ENCODE data around the gene LY86. TPM values are rescaled to one million over a fixed set of nuclear protein-coding genes. Genes with fewer than 3 reads are reported as not detected.

The LY86 gene
- total and polyA plus RNA-seq, 9 of the 15 experiments (the other 6 are each of a cell fraction or from before 2014, with no cell fraction given): 0.08 to 0.20 TPM; not detected in 7

DNA sequence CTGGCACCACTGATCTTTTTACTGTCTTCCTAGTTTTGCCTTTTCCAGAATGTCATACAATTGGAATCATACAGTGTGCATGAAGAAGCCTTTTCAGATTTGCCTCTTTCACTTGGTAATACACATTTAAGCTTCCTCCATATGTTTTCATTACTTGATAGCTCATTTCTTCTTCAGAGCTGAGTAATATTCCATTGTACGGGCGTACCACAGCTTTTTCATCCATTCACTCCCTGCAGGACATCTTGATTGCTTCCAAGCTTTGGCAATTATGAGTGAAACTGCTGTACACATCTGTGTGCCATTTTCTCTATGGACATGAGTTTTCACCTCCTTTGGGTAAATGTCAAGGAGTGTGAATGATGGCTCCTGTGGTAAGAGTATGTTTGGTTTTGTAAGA, 46.2 kb upstream of the LY86 start:
- POLR2A ChIA-PET: no interaction called here
- Histone ChIP-seq H3K9ac (ENCODE audit: insufficient read depth in 1 of 2, low read depth in 2 of 2, low read length in 2 of 2) (no peak overlapping the region), H3K79me2 (ENCODE audit: control insufficient read depth, insufficient read depth, low read length) (no peaks in the 10 kb centered on the region), H3K9me3 (replicated peaks; ENCODE audit: control insufficient read depth, insufficient read depth, low read depth, low read length) (peaks cover 3% of the 10 kb centered on the region; the same call in 1 of the 2 replicates), H3K36me3 (ENCODE audit: control insufficient read depth, insufficient read depth, low read length) (no peaks in the 10 kb centered on the region), H3K4me1 (replicated peaks in 1 of 2; ENCODE audit: control insufficient read depth in 2 of 2, insufficient read depth in 2 of 2, low read length in 2 of 2) (peaks cover 0 to 10% of the 10 kb centered on the region in 2 experiments; a peak in 2 of 5 replicates), H3K9me1 (ENCODE audit: control insufficient read depth, insufficient read depth, low read length) (no peaks in the 10 kb centered on the region), H4K20me1 (replicated peaks; ENCODE audit: control insufficient read depth, insufficient read depth, low read length) (no peaks in the 10 kb centered on the region), H2AFZ (ENCODE audit: low read depth, low read length) (no peak overlapping the region), H3K4me3 (no peak overlapping the region), H3K27me3 (ENCODE audit: control insufficient read depth in 2 of 2, insufficient read depth in 2 of 2, low read length in 2 of 2) (peaks cover 9 to 32% of the 10 kb centered on the region in 2 experiments; a peak in 3 of 5 replicates), H3K4me2 (ENCODE audit: insufficient read depth, low read length) (no peak overlapping the region), H3K27ac (ENCODE audit: extremely low read depth, low read depth, low read length) (no peak overlapping the region)
- WGBS (ENCODE audit: insufficient coverage, low coverage, missing lambda C conversion rate): 2% methylated on average over 2 of the region's 2 CpGs
- ATAC-seq: no peak
- BruUV-seq (replicated peaks): no TSS peak
- FAIRE-seq: no peak
- no peak for TF ChIP-seq HNRNPLL (IDR thresholded peaks at IDR 0.05; ENCODE audit: low read depth, low read length, poor library complexity, severe bottlenecking)
- peak; percentile 95 for TF ChIP-seq ZNF146 (CRISPR knock-in tag; IDR thresholded peaks at IDR 0.05; ENCODE audit: unreplicated experiment)
- TF ChIP-seq RBM25 (IDR thresholded peaks at IDR 0.05; ENCODE audit: low read depth, low read length, severe bottlenecking): peak; percentile 69
- intact Hi-C loops (cut with micrococcal nuclease): loop anchor here (10.0 kb wide), 1 partner anchor 318 kb away; no protein-coding TSS in a partner anchor
- in situ Hi-C loops (cut with MboI): loop anchor here (25.0 kb wide), 2 partner anchors 480 to 1405 kb away; no protein-coding TSS in a partner anchor
- DNase-seq (ENCODE audit: extremely low read depth in 1 of 4, low spot score in 3 of 4): no peak
- CTCF ChIA-PET (ENCODE audit: low intra/inter-chr PET ratio): no interaction called here

DNA sequence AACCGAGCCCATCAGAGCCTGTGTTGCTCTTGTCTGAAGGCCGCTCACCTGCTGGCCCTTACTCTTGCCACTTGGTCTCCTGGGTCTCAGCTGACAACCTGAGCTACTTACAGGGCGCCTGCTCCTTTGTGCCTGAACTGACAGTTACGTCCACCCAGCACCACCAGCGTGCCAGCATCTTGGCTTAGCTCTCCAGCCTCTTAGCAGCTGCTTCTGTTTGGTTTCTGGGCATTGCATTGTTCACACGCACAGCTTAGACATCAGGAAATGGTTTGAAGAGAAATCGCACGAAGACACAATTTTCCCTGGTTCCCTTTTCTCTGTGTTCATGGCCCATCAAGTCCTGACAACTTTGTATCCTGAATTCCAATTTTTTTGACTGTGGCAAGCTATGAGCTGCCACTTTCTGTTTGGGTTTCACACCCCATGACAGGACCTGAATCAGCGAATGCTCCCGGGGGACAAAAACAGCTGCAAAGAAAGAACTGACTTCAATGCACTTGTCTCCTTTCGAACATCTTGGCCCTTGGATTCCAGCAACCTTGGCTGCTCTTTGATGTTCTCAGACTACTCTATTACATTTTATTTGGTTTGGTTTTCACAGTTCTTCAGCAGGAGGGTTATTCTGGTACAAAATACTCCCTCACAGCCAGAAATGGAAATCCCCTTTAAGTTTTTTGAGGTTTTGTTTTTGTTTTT, 45.2 kb upstream of the LY86 start:
- no peak for DNase-seq (ENCODE audit: extremely low read depth in 1 of 4, low spot score in 3 of 4)
- no peaks in the 10 kb centered on the region for H3K9me1 ChIP-seq (ENCODE audit: control insufficient read depth, insufficient read depth, low read length)
- no peak for ATAC-seq
- no peaks in the 10 kb centered on the region for H4K20me1 ChIP-seq (replicated peaks; ENCODE audit: control insufficient read depth, insufficient read depth, low read length)
- peaks cover 3% of the 10 kb centered on the region; the same call in 1 of the 2 replicates for H3K9me3 ChIP-seq (replicated peaks; ENCODE audit: control insufficient read depth, insufficient read depth, low read depth, low read length)
- intact Hi-C loops (cut with micrococcal nuclease) (loop anchor here (10.0 kb wide), 1 partner anchor 319 kb away; no protein-coding TSS in a partner anchor), in situ Hi-C loops (cut with MboI) (loop anchor here (25.0 kb wide), 2 partner anchors 481 to 1406 kb away; no protein-coding TSS in a partner anchor)
- H3K9ac ChIP-seq (ENCODE audit: insufficient read depth in 1 of 2, low read depth in 2 of 2, low read length in 2 of 2): no peak overlapping the region
- no peaks in the 10 kb centered on the region for H3K36me3 ChIP-seq (ENCODE audit: control insufficient read depth, insufficient read depth, low read length)
- ChIA-PET POLR2A (interaction anchor here (0.6 to 0.7 kb wide), 2 partner anchors 216 to 1330 kb away, joined by 3 read pairs; no protein-coding TSS in a partner anchor), CTCF (ENCODE audit: low intra/inter-chr PET ratio) (no interaction called here)
- no peak overlapping the region for H2AFZ ChIP-seq (ENCODE audit: low read depth, low read length)
- no peak overlapping the region for H3K4me2 ChIP-seq (ENCODE audit: insufficient read depth, low read length)
- 3% methylated on average over 11 of the region's 11 CpGs for WGBS (ENCODE audit: insufficient coverage, low coverage, missing lambda C conversion rate)
- BruUV-seq (replicated peaks): no TSS peak
- peak; percentile 6 for FAIRE-seq
- H3K4me3 ChIP-seq: no peak overlapping the region
- peaks cover 9 to 36% of the 10 kb centered on the region in 2 experiments; a peak in 3 of 5 replicates for H3K27me3 ChIP-seq (ENCODE audit: control insufficient read depth in 2 of 2, insufficient read depth in 2 of 2, low read length in 2 of 2)
- no peak overlapping the region for H3K27ac ChIP-seq (ENCODE audit: extremely low read depth, low read depth, low read length)
- no peaks in the 10 kb centered on the region for H3K79me2 ChIP-seq (ENCODE audit: control insufficient read depth, insufficient read depth, low read length)
- peaks cover 0 to 10% of the 10 kb centered on the region in 2 experiments; a peak in 2 of 5 replicates for H3K4me1 ChIP-seq (replicated peaks in 1 of 2; ENCODE audit: control insufficient read depth in 2 of 2, insufficient read depth in 2 of 2, low read length in 2 of 2)
- TF ChIP-seq CHCHD3 (CRISPR knock-in tag; IDR thresholded peaks at IDR 0.05) (no peak), GABPB1 (CRISPR knock-in tag; IDR thresholded peaks at IDR 0.05) (no peak)
- TF ChIP-seq, protein P1, sequence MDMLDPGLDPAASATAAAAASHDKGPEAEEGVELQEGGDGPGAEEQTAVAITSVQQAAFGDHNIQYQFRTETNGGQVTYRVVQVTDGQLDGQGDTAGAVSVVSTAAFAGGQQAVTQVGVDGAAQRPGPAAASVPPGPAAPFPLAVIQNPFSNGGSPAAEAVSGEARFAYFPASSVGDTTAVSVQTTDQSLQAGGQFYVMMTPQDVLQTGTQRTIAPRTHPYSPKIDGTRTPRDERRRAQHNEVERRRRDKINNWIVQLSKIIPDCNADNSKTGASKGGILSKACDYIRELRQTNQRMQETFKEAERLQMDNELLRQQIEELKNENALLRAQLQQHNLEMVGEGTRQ (CRISPR knock-in tag; IDR thresholded peaks at IDR 0.05): no peak
- TF ChIP-seq, protein P2, sequence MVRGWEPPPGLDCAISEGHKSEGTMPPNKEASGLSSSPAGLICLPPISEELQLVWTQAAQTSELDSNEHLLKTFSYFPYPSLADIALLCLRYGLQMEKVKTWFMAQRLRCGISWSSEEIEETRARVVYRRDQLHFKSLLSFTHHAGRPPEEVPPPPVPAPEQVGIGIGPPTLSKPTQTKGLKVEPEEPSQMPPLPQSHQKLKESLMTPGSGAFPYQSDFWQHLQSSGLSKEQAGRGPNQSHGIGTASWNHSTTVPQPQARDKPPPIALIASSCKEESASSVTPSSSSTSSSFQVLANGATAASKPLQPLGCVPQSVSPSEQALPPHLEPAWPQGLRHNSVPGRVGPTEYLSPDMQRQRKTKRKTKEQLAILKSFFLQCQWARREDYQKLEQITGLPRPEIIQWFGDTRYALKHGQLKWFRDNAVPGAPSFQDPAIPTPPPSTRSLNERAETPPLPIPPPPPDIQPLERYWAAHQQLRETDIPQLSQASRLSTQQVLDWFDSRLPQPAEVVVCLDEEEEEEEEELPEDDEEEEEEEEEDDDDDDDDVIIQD (CRISPR knock-in tag; IDR thresholded peaks at IDR 0.05): no peak
- TF ChIP-seq, protein P3, sequence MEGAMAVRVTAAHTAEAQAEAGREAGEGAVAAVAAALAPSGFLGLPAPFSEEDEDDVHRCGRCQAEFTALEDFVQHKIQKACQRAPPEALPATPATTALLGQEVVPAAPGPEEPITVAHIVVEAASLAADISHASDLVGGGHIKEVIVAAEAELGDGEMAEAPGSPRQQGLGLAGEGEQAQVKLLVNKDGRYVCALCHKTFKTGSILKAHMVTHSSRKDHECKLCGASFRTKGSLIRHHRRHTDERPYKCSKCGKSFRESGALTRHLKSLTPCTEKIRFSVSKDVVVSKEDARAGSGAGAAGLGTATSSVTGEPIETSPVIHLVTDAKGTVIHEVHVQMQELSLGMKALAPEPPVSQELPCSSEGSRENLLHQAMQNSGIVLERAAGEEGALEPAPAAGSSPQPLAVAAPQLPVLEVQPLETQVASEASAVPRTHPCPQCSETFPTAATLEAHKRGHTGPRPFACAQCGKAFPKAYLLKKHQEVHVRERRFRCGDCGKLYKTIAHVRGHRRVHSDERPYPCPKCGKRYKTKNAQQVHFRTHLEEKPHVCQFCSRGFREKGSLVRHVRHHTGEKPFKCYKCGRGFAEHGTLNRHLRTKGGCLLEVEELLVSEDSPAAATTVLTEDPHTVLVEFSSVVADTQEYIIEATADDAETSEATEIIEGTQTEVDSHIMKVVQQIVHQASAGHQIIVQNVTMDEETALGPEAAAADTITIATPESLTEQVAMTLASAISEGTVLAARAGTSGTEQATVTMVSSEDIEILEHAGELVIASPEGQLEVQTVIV (CRISPR knock-in tag; IDR thresholded peaks at IDR 0.05; ENCODE audit: borderline replicate concordance): no peak
